Measurements from ENCODE around the gene PAK3.

The PAK3 gene

GRCh38 chrX:111095974-111096895 lies at the start of gene PAK3:
Gene PAK3 (plus strand): TSS chrX:111096191. CDS start chrX:111123104, 26,913 bp downstream.
- DNase-seq = no peak

GRCh38 chrX:111047575-111047974 lies 48.4 kb upstream of the PAK3 start:
- DNase-seq = no peak

GRCh38 chrX:111052478-111052877 lies 43.5 kb upstream of the PAK3 start:
- DNase-seq = no peak

GRCh38 chrX:111071542-111072277 lies 24.3 kb upstream of the PAK3 start:
- DNase-seq = no peak

GRCh38 chrX:111083081-111083480 lies 12.9 kb upstream of the PAK3 start:
- DNase-seq = no peak

DNA sequence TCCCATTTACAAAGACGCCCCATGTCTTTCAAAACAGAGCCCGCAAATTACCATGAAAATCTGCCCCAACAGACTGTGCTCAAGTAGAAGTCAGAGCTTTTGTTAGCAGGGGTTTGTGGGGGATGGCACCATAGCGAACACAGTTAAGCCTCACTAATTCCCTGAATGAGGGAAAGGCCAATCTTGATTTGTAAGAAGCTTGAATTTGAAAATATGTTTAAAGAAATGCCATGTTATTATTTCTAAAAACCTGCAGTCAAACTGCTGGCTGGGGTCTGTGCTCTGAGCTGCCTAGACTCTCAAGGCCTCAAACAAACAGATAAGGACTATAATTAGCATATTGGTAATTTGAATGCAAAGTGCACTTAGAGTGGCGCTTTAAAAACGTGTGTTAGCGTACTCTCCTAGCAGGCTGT lies 9.4 kb upstream of the PAK3 start:
- no peak for DNase-seq

GRCh38 chrX:111088628-111089027 lies 7.4 kb upstream of the PAK3 start:
- no peak for DNase-seq

DNA sequence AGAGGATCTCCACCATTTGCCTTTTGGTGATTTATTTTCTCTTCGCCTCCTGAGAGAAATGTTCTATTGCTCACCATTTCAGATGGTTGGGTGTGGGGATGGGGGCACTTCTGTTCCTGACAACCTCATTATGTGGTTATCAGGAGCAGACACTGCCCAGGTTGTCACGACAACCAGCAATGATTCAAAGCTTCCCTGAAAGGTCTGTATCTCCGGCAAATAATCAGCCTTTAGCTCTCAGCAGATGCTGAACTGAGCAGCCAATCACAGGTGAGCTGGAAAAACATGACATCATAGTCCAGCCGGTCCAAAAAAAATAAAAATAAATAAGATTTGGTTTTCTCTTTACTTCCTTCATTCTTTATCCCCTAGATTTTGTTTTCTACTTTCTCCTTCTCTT lies 5.5 kb upstream of the PAK3 start:
- DNase-seq = no peak

DNA sequence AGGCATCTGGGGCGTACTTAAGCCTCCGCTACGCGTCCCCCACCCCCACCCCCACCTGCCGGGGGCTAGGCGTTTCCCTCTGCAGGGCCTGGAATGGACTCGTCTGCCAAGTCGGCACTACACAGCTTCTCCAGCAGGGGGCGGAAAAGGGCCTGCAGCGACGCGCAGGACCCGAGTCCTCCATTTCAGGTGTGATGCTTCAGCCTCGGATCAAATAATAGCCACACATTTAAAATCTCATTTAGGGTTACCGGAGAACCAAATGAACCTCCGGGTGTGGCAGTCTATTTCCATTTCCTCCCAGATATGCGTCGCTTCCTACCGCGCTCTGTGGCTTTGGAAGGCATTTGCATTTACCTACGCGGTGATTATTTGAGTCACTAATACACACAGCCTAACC lies 2.9 kb downstream of the PAK3 start:
- DNase-seq = peak; percentile 2 to 52 (median 24)

- DNase-seq = no peak
Observed at GRCh38 chrX:111100191-111100590, 4.2 kb downstream of the PAK3 start.

DNA sequence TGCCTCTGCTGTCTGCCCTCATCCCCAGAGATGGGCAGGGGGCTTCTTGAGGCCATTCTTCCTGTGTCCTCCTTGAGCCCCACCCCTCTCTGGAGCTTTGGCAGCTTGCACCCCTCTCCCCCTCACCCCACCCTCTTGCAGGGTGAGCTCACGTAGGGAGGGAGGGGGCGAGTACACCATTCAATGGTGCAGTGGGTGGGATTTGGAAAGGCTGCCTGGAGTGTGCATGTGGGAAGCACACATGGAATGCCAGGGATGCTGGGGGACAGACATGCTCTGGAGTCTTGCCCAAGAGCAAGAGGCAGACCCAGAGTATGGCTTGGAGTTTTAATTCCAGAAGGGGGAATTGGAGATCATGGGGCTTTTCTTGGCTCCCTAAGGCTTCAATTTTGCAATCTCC lies 5.6 kb downstream of the PAK3 start:
- no peak for DNase-seq

DNA sequence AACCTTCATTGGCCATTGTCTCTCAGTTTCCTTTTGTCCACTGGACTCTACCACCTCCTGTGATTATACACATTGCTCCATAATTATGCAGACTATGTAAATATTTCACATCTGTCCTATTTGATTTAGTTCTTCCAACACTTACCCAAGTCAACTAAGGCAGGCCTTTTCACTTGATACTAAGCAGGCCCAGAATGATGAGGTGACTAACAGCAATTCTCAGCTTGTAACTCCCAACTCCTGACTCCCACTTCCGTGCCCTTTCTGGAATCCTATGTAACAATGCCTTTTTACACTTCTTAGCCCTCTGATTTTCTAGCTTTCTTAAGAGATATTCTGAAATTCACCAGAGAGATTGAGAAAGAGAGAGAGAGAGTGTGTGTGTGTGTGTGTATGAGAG lies 6.6 kb downstream of the PAK3 start:
- no peak for DNase-seq

- DNase-seq = no peak
Observed at GRCh38 chrX:111103246-111103645, 7.3 kb downstream of the PAK3 start.

- DNase-seq = no peak
Observed at GRCh38 chrX:111110098-111110775, 14.2 kb downstream of the PAK3 start.

DNA sequence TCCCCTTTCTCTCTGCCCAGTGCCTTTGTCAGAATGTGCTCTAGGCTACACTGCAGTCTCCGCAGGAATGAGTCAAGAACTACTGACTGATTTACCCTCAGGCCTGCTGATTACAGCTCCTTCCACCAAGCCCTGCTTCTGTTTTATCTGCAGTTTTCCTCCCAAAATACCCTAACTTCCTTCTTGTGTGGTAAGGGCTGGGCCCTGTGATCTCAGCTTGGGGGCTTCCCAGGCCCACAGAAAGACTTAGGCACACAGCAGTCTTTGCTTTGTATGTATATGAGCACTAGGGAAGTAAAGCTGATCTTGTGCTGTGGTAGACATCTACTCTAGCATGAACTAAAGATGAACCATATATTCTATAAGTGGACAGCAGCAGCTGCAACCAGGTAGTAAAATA lies 18.8 kb downstream of the PAK3 start:
- DNase-seq = no peak

DNA sequence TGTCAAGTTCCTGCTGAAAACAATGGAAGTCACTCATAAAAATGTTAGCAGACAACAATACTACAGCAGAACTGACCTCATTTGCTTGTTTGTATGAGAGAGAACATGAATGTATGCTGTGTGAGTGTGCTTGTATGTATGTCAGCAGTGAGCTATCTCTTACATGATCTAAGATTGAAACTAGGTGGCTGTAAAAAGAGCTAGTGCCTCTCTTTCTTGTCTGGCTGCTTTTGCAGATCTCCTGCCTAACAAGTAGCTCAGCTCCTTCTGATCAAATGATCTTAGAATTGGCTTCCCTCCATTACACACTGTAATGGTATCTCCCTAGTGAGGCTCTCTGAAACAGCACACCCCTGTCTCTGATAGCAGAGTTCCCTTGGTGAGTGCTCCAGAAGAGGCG lies 20.7 kb downstream of the PAK3 start:
- no peak for DNase-seq

GRCh38 chrX:111119341-111119740 lies 23.4 kb downstream of the PAK3 start:
- DNase-seq = no peak

DNA sequence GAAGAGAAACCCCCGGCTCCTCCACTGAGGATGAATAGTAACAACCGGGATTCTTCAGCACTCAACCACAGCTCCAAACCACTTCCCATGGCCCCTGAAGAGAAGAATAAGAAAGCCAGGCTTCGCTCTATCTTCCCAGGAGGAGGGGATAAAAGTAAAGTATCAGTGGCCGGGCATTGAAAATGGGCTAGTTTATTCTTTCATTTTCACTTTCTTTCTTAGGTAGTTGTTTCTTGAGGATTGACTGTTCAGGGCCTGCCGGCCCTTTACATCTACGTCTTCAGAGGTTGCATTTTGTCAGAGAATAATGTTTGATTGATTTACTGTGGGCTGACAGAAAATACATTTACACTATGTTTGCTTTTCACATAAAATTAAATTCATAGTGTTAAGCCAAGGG lies 27.1 kb downstream of the PAK3 start:
- no peak for DNase-seq

- no peak for DNase-seq
Observed at GRCh38 chrX:111123606-111124179, 27.7 kb downstream of the PAK3 start.

- no peak for DNase-seq
Observed at GRCh38 chrX:111124418-111124817, 28.4 kb downstream of the PAK3 start.

DNA sequence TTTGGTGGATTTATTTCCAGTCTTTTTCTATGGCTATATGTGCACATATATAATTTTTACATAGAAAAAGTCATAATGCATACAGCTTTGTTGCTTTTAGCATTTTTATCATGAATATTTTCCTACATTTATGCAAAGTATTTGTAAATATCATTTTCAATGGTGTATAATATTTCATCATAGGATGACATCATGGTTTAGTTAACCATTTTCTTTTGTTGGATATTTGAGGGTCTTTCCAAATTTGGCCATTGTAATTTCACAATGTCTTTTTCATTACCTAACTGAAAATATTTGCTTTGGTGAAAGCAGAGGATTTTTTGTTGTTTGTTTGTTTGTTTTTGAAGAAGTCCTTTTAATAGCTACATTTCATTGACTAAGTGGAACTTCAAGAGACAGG lies 31.0 kb downstream of the PAK3 start:
- no peak for DNase-seq

DNA sequence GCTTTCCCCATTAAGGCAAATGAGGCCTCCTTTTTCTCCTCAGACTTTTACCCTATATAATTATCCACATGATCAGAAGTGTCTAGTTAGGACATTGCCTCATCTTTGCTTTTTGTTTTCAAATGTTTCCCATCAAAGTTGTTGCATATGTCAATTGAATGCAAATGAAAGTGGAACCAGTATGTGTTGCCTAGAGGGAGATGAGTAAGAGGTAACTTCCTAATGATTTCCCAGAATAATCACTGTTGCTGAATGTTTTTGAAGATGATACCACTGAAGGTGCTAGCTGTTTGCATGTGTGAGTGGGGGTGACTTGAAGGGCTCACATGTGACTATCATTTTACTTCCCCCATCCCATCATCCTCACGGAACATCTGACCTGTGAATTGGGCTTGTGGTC lies 33.9 kb downstream of the PAK3 start:
- DNase-seq = no peak

GRCh38 chrX:111131572-111131971 lies 35.6 kb downstream of the PAK3 start:
- no peak for DNase-seq

Data from activated naive CD4-positive, alpha-beta T cell (primary cell).